GM13977 (cell line): ENCODE data around the gene OR2L2.

ENCODE experiments used
- DNase-seq: peaks from one replicate; pipeline ENCODE4 v3.0.0; 2012; ENCODE audit warnings: low spot score
- CTCF ChIP-seq: IDR thresholded peaks from 2 replicates; pipeline ENCODE4 v1.5.1; 2012; ENCODE audit warnings: mild to moderate bottlenecking, control low read depth; ENCODE audit not compliant: insufficient read depth; ENCODE audit errors: extremely low read depth, missing control alignments
- in situ Hi-C: fragments of 300-500 bp; cut with MboI; formaldehyde crosslinking; loops from one replicate; pipeline ENCODE4 v1.12.0; 2022; ENCODE audit warnings: low sequenced_read_pairs, low pct_unique_long_range_greater_than_20kb, mixed read lengths, inconsistent platforms; ENCODE audit not compliant: unreplicated experiment

Gene OR2L2

GRCh38 chr1:248029770-248030169, at the start of gene OR2L2:
OR2L2 (plus strand) TSS chr1:248030070; CDS start chr1:248038268, 8,198 bp downstream.
- in situ Hi-C loops = no loop called here
- no peak for TF ChIP-seq CTCF
- no peak for DNase-seq

GRCh38 chr1:247992986-247993385, 36.9 kb upstream of the OR2L2 start:
- no peak for TF ChIP-seq CTCF
- in situ Hi-C loops = no loop called here

GRCh38 chr1:247998811-247999210, 31.1 kb upstream of the OR2L2 start:
- no peak for TF ChIP-seq CTCF
- no peak for DNase-seq
- in situ Hi-C loops = no loop called here

More at GRCh38 chr1:247992986-247993385, 36.9 kb upstream of the OR2L2 start:
- no peak for DNase-seq

GRCh38 chr1:248000169-248000568, 29.7 kb upstream of the OR2L2 start:
- TF ChIP-seq CTCF = no peak
- DNase-seq = no peak
- in situ Hi-C loops = no loop called here

- DNase-seq = no peak
- in situ Hi-C loops = no loop called here
- TF ChIP-seq CTCF = no peak
Measured at GRCh38 chr1:248007778-248008177, 22.1 kb upstream of the OR2L2 start.

- in situ Hi-C loops = no loop called here
- no peak for TF ChIP-seq CTCF
- DNase-seq = no peak
Measured at GRCh38 chr1:248009681-248010080, 20.2 kb upstream of the OR2L2 start.

GRCh38 chr1:248013229-248013710, 16.6 kb upstream of the OR2L2 start, which contains the start of gene OR2L5:
OR2L5 (plus strand) TSS chr1:248013660; CDS start chr1:248021948, 8,288 bp downstream.
- in situ Hi-C loops = no loop called here
- no peak for TF ChIP-seq CTCF
- DNase-seq = no peak
